Astrocyte (in vitro differentiated cells and primary cell): ENCODE measurements around the gene LHFPL5.

Source experiments
- EZH2 ChIP-seq: IDR thresholded peaks from 2 replicates; pipeline ENCODE4 v1.6.1; 2012; ENCODE audit warnings: mild to moderate bottlenecking, low read length, inconsistent platforms; ENCODE audit not compliant: insufficient read depth
- TF ChIP-seq, protein P1 (sequence below): IDR thresholded peaks from 2 replicates; pipeline ENCODE4 v1.5.1; 2011; ENCODE audit warnings: low read depth, mild to moderate bottlenecking, inconsistent platforms, low read length, moderate library complexity; ENCODE audit not compliant: insufficient read depth

DNA sequence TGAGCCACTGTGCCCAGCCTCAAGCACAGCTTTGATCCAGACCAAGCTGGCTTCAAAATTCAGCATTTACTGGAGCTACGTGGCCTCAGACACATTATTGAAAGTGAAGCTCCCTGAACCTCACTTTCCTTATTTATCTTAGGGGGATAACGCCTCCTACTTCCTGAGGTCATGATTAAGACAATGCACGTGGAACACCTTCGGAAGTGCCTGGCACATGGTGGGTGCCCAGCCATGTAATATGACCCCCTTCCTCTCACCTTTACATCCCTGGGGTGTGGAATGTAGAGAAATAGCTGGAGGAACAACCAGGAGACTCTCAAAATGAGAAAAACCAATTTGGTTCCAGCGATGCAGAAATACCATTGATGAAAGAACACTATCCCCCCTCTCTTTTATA lies 6.4 kb upstream of the LHFPL5 start:
- TF ChIP-seq, protein P1, sequence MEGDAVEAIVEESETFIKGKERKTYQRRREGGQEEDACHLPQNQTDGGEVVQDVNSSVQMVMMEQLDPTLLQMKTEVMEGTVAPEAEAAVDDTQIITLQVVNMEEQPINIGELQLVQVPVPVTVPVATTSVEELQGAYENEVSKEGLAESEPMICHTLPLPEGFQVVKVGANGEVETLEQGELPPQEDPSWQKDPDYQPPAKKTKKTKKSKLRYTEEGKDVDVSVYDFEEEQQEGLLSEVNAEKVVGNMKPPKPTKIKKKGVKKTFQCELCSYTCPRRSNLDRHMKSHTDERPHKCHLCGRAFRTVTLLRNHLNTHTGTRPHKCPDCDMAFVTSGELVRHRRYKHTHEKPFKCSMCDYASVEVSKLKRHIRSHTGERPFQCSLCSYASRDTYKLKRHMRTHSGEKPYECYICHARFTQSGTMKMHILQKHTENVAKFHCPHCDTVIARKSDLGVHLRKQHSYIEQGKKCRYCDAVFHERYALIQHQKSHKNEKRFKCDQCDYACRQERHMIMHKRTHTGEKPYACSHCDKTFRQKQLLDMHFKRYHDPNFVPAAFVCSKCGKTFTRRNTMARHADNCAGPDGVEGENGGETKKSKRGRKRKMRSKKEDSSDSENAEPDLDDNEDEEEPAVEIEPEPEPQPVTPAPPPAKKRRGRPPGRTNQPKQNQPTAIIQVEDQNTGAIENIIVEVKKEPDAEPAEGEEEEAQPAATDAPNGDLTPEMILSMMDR: no peak
- TF ChIP-seq EZH2: no peak
